ENCODE data around the gene ATP9A.

GRCh38 chr20:51666126-51666525 is 102.1 kb downstream of the ATP9A start:
- TF ChIP-seq CTCF (IDR thresholded peaks at IDR 0.05) (no peak), POLR2A (IDR thresholded peaks at IDR 0.05) (no peak)
